Right lobe of liver (tissue), 4 donors: Measurements from ENCODE around the gene KRTAP5-4.

Source experiments
- POLR2A ChIP-seq: fragments of 450-650 bp; IDR thresholded peaks from one replicate; pipeline ENCODE4 v1.6.1; 2017; ENCODE audit warnings: antibody characterized with exemption, mild to moderate bottlenecking
- TF ChIP-seq, protein P1 (sequence below), 4 donors: fragments of 200-600 bp in 3 of 4; fragments of 450-650 bp in 1 of 4; IDR thresholded peaks; one replicate each; pipeline versions ENCODE4 v1.5.1 to v1.8.0; 2016 to 2022; ENCODE audit warnings: antibody characterized with exemption in 4 of 4, mild to moderate bottlenecking in 2 of 4
- donor health status: DM: no; HTN: no; CAD: no.
- donor health status: DM: no; HTN: no; CAD: no.
- donor health status: DM: no; HTN: yes; CAD: no.

- no peak for TF ChIP-seq POLR2A
- TF ChIP-seq, protein P1, sequence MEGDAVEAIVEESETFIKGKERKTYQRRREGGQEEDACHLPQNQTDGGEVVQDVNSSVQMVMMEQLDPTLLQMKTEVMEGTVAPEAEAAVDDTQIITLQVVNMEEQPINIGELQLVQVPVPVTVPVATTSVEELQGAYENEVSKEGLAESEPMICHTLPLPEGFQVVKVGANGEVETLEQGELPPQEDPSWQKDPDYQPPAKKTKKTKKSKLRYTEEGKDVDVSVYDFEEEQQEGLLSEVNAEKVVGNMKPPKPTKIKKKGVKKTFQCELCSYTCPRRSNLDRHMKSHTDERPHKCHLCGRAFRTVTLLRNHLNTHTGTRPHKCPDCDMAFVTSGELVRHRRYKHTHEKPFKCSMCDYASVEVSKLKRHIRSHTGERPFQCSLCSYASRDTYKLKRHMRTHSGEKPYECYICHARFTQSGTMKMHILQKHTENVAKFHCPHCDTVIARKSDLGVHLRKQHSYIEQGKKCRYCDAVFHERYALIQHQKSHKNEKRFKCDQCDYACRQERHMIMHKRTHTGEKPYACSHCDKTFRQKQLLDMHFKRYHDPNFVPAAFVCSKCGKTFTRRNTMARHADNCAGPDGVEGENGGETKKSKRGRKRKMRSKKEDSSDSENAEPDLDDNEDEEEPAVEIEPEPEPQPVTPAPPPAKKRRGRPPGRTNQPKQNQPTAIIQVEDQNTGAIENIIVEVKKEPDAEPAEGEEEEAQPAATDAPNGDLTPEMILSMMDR (IDR thresholded peaks at IDR 0.05), result no peak
Measured at GRCh38 chr11:1639102-1639620, 17.2 kb upstream of the KRTAP5-4 start.
